ENCODE data around the gene XIRP1. TPM values are rescaled to one million over a fixed set of nuclear protein-coding genes. Genes with fewer than 3 reads are reported as not detected.

XIRP1 gene, protein sequence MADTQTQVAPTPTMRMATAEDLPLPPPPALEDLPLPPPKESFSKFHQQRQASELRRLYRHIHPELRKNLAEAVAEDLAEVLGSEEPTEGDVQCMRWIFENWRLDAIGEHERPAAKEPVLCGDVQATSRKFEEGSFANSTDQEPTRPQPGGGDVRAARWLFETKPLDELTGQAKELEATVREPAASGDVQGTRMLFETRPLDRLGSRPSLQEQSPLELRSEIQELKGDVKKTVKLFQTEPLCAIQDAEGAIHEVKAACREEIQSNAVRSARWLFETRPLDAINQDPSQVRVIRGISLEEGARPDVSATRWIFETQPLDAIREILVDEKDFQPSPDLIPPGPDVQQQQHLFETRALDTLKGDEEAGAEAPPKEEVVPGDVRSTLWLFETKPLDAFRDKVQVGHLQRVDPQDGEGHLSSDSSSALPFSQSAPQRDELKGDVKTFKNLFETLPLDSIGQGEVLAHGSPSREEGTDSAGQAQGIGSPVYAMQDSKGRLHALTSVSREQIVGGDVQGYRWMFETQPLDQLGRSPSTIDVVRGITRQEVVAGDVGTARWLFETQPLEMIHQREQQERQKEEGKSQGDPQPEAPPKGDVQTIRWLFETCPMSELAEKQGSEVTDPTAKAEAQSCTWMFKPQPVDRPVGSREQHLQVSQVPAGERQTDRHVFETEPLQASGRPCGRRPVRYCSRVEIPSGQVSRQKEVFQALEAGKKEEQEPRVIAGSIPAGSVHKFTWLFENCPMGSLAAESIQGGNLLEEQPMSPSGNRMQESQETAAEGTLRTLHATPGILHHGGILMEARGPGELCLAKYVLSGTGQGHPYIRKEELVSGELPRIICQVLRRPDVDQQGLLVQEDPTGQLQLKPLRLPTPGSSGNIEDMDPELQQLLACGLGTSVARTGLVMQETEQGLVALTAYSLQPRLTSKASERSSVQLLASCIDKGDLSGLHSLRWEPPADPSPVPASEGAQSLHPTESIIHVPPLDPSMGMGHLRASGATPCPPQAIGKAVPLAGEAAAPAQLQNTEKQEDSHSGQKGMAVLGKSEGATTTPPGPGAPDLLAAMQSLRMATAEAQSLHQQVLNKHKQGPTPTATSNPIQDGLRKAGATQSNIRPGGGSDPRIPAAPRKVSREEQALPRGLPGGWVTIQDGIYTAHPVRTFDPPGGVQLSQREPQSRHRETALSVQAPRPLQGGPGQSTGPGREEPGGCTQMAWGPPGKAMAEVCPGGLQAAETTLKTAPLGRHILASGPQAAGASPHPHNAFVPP (N-terminal part only)
- under 1 TPM in 2 of 4 donors, not detected in 2; 0.06 to 0.07 TPM for total RNA-seq

- no peaks in the 10 kb centered on the region for H3K9me3 ChIP-seq
- no peak within 1 kb of the TSS for H3K4me3 ChIP-seq
- no peak for TF ChIP-seq POLR2A (IDR thresholded peaks at IDR 0.05)
- TF ChIP-seq, protein P1, sequence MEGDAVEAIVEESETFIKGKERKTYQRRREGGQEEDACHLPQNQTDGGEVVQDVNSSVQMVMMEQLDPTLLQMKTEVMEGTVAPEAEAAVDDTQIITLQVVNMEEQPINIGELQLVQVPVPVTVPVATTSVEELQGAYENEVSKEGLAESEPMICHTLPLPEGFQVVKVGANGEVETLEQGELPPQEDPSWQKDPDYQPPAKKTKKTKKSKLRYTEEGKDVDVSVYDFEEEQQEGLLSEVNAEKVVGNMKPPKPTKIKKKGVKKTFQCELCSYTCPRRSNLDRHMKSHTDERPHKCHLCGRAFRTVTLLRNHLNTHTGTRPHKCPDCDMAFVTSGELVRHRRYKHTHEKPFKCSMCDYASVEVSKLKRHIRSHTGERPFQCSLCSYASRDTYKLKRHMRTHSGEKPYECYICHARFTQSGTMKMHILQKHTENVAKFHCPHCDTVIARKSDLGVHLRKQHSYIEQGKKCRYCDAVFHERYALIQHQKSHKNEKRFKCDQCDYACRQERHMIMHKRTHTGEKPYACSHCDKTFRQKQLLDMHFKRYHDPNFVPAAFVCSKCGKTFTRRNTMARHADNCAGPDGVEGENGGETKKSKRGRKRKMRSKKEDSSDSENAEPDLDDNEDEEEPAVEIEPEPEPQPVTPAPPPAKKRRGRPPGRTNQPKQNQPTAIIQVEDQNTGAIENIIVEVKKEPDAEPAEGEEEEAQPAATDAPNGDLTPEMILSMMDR (IDR thresholded peaks at IDR 0.05) = no peak
- no peaks in the 10 kb centered on the region for H3K36me3 ChIP-seq
- intact Hi-C loops (cut with DNase I; ENCODE audit: low total_unique reads) = no loop called here
- H3K27me3 ChIP-seq = no peaks in the 10 kb centered on the region
- DNase-seq = no peak
- no peak within 1 kb of the TSS for H3K27ac ChIP-seq
- no peaks in the 10 kb centered on the region for H3K4me1 ChIP-seq
Observed at GRCh38 chr3:39192490-39193092, at the start of gene XIRP1. TSS of gene XIRP1 (minus strand) at chr3:39192595. CDS start at chr3:39189445, 3,150 bp downstream.

DNA sequence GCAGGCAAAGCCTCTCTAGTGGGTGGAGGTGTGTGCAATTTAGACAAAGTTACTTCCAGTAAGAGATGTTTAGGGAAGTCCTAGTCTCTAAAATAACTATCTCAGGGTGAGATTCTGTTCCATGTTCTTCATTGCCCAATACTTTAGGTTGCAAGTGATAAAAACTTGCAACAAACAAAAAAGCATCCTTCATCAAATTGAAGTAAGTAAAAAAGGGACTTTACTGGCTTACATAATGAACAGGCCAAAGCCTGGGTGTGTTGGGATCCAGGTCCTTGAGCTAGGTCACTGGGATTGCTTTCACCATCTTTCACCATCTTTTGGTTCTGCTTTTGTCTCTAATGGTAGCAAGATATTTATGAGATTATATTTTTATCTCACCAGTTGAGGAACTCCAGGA, 49.2 kb upstream of the XIRP1 start:
- no peak overlapping the region for H3K27ac ChIP-seq
- no peaks in the 10 kb centered on the region for H3K9me3 ChIP-seq
- TF ChIP-seq POLR2A (IDR thresholded peaks at IDR 0.05) = no peak
- TF ChIP-seq, protein P1 (IDR thresholded peaks at IDR 0.05) = no peak
- no peaks in the 10 kb centered on the region for H3K36me3 ChIP-seq
- no peak overlapping the region for H3K4me3 ChIP-seq
- no peaks in the 10 kb centered on the region for H3K4me1 ChIP-seq
- H3K27me3 ChIP-seq = no peaks in the 10 kb centered on the region
- intact Hi-C loops (cut with DNase I; ENCODE audit: low total_unique reads) = no loop called here
- no peak for DNase-seq

DNA sequence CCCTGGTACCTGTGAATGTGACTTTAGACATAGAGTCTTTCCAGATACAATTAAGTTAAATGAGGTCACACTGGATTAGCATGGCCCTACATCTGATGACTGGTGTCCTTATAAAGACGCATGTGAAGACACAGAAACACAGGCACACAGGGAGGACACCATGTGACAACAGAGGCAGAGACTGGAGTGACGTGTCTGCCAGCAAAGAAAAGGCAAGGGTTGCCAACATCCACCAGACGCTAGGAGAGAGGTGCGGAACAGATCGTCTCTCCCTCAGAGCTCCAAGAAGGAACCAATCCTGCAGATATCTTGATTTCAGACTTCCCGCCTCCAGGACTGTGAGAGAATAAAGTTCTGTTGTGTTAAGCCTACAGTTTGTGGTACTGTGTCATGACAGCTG, 44.6 kb upstream of the XIRP1 start:
- Histone ChIP-seq H3K9me3 (no peaks in the 10 kb centered on the region), H3K4me1 (no peaks in the 10 kb centered on the region), H3K4me3 (no peak overlapping the region), H3K27me3 (no peaks in the 10 kb centered on the region), H3K27ac (no peak overlapping the region), H3K36me3 (no peaks in the 10 kb centered on the region)
- no peak for DNase-seq
- intact Hi-C loops (cut with DNase I; ENCODE audit: low total_unique reads) = no loop called here
- no peak for TF ChIP-seq POLR2A (IDR thresholded peaks at IDR 0.05)
- TF ChIP-seq, protein P1 (IDR thresholded peaks at IDR 0.05) = no peak

GRCh38 chr3:39234651-39235050, 42.3 kb upstream of the XIRP1 start:
- Histone ChIP-seq H3K27ac (no peak overlapping the region), H3K27me3 (no peaks in the 10 kb centered on the region), H3K36me3 (no peaks in the 10 kb centered on the region), H3K9me3 (no peaks in the 10 kb centered on the region), H3K4me1 (no peaks in the 10 kb centered on the region), H3K4me3 (no peak overlapping the region)
- TF ChIP-seq, protein P1 (IDR thresholded peaks at IDR 0.05) = no peak
- no peak for TF ChIP-seq POLR2A (IDR thresholded peaks at IDR 0.05)
- DNase-seq = no peak
- intact Hi-C loops (cut with DNase I; ENCODE audit: low total_unique reads) = no loop called here

Data from uterus (tissue), 4 donors.